Measurements from ENCODE around the gene TRIM42.

The TRIM42 gene

GRCh38 chr3:140695361-140696061, 17.6 kb downstream of the TRIM42 start:
- no peak for DNase-seq (ENCODE audit: low spot score)
- no peak overlapping the region for H3K27ac ChIP-seq
- H3K4me3 ChIP-seq, result no peak overlapping the region
- TF ChIP-seq CTCF (IDR thresholded peaks at IDR 0.05), result no peak

- DNase-seq (ENCODE audit: low spot score), result no peak
- H3K27ac ChIP-seq, result no peak overlapping the region
- no peak for TF ChIP-seq CTCF (IDR thresholded peaks at IDR 0.05)
- no peak overlapping the region for H3K4me3 ChIP-seq
Observed at GRCh38 chr3:140699516-140700231, 21.8 kb downstream of the TRIM42 start.

- no peak for DNase-seq (ENCODE audit: low spot score)
- no peak for TF ChIP-seq CTCF (IDR thresholded peaks at IDR 0.05)
- no peak overlapping the region for H3K27ac ChIP-seq
- H3K4me3 ChIP-seq, result no peak overlapping the region
Observed at GRCh38 chr3:140702281-140702680, 24.4 kb downstream of the TRIM42 start.

- DNase-seq (ENCODE audit: low spot score), result no peak
- no peak for TF ChIP-seq CTCF (IDR thresholded peaks at IDR 0.05)
- no peak overlapping the region for H3K27ac ChIP-seq
- no peak overlapping the region for H3K4me3 ChIP-seq
Observed at GRCh38 chr3:140703496-140703895, 25.6 kb downstream of the TRIM42 start.

- Histone ChIP-seq H3K4me3 (no peak overlapping the region), H3K27ac (no peak overlapping the region)
- DNase-seq (ENCODE audit: low spot score), result no peak
- no peak for TF ChIP-seq CTCF (IDR thresholded peaks at IDR 0.05)
Observed at GRCh38 chr3:140704733-140705132, 26.9 kb downstream of the TRIM42 start.

GRCh38 chr3:140705954-140706353, 28.1 kb downstream of the TRIM42 start:
- Histone ChIP-seq H3K27ac (peak overlapping the region in 1 of 2 donors; percentile 51), H3K4me3 (no peak overlapping the region)
- no peak for TF ChIP-seq CTCF (IDR thresholded peaks at IDR 0.05)
- DNase-seq (ENCODE audit: low spot score), result no peak

- no peak for DNase-seq (ENCODE audit: low spot score)
Observed at GRCh38 chr3:140706360-140706759, 28.5 kb downstream of the TRIM42 start.

More at GRCh38 chr3:140706360-140706759, 28.5 kb downstream of the TRIM42 start:
- no peak for TF ChIP-seq CTCF (IDR thresholded peaks at IDR 0.05)
- H3K4me3 ChIP-seq, result no peak overlapping the region
- no peak overlapping the region for H3K27ac ChIP-seq
